NOMO-1 treated with DMSO at 0.1 percent for 48 hours (cell line): ENCODE data around the gene ATF5.

Experiments
- DNase-seq: peaks from one replicate; lab custom pipeline; 2025; ENCODE audit not compliant: unreplicated experiment; lab: John Stamatoyannopoulos, UW

ATF5 gene

DNA sequence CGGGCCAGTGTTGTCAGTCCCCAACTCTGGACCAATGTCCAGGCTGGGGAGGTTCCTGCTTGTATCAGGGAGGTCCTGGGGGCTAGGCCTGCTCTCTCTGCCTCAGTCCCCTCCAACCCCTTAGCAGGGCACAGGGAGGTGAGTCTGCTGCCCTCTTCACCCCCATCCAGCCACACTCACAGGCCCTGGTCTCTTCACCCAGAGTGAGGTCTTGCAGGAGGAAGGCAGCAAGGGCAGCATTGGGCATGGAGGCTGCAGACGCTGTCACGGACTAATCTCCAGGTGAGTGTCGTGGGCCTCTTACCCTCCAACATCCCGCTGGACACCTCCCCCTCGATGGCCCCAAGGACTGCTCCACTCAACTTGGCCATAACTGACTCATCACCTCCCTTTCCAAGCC, 43.8 kb downstream of the ATF5 start:
- no peak for DNase-seq

DNA sequence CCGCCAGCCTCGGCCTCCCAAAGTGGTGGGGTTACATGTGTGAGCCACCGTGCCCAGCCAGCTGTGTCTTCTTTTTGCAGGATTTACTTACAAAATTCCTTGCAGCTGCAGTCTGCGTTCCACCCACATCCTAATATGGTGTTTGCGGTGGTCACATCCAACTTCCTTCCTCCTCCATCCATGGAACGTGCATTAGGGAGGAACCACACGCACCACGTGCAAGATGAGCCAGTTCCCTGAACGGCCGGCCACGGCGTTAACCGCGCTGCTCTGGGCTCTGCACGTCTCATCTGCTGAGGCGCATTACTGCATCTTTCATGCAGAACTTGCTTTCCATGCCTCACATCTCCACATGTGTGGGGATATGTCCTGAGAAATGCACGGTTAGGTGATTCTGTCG, 45.0 kb downstream of the ATF5 start:
- DNase-seq = no peak

- no peak for DNase-seq
Observed at GRCh38 chr19:49975051-49975450, 46.0 kb downstream of the ATF5 start.

DNA sequence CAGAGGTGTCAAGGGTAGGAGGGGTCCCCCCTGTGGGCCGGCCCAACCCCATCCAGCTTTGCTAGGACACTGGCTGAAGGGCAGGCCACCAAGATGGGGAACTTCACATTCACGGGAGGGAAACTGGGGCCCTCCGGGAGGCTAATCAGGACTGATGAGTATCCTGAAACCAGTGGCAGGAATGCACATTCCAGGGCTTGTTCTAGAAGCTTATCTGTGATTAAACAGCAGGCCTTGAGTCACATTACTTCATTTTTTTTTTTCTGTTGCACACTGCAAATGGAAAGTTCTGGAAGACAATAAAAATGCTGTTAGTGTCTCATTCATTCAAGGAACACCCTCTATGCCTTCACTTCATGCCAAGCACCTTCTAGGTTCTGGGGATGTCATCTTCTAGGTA, 47.5 kb downstream of the ATF5 start:
- DNase-seq = no peak

- no peak for DNase-seq
Observed at GRCh38 chr19:49977076-49977475, 48.1 kb downstream of the ATF5 start.

DNA sequence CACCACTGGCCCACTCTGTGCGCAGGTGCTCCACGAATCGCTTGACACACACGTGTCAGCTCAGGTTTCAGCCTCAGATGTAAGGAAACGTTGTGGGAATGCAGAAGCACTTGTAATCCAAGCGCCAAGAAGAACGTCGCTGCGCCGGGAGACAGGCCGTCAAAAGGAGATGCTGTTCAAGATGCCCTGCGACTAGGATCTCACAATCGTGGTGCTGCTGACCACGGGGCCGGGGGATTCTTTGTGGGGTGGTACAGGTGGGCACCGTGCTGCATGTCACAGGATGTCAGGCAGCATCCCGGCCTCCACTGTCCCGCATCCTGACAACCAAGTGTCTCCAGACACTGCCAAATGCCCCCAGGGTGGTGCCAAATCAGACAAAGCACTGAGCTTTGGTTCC, 48.9 kb downstream of the ATF5 start:
- DNase-seq = no peak

DNA sequence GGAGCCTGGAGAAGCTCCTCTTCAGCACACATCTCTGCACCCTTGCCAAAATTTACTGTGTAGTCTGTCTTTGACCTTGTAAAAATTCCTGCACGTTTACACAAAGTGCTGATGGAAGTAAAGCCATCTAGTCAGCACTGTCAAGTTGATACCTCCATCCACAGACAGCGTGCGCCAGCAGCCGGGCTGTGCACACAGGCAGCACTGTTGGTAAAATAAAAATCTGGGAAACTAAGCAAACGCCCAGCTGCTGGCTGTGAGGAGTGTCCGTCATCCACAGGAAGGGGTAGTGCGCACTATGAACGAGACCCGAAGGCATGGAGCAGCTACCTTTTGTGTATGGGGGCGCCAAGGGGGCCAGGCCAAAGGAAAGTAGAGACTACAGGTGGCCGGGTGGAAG, 49.3 kb downstream of the ATF5 start:
- no peak for DNase-seq

DNA sequence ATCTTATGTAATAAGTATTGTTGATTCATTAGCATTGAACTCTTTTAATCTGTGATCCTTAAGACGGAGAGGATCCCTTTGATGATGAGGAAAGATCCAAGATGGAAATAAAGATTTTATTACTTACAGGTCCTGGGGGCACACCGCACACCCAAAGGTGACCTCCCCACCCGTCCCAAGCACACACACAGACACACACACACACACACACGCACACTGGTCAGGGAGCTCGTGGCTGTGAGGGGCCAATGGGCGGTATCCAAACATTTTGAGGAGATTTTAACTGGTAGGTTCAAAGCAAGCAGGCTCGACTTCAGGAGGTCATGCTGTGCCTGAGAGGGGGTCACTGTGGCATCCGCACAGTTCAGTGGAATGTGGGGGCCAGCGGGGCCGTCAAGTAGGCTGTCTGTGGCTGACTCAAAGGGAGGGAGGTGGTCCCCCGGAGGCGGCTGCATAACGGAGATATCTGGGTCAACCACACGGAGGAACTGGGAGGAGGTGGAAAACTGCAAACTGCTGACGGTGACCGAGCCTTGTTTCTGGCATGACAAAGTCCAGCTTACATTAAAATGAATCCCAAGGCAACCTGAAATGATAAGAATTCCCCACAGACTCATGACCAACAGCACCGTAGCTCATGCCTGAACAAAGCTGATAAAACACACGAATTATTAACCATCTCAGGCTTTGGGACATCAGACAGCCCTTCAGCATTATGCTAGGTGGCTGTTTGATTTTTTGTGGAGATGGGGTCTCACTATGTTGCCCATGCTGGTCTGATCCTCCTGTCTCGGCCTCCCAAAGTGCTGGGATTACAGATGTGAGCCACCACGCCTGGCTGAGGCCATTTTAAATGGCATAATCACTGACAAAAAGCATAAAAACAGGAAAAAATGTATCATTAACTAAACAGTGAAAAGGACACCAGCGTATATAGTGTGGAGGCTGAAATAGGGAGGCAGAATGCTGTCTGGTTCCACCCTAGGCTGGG, 52.9 kb downstream of the ATF5 start:
- no peak for DNase-seq
